ENCODE data around the gene CLK3. TPM values are rescaled to one million over a fixed set of nuclear protein-coding genes. Genes with fewer than 3 reads are reported as not detected.

Gene CLK3
- total RNA-seq, 1 donor from 2014 or later, result 65.8 TPM

DNA sequence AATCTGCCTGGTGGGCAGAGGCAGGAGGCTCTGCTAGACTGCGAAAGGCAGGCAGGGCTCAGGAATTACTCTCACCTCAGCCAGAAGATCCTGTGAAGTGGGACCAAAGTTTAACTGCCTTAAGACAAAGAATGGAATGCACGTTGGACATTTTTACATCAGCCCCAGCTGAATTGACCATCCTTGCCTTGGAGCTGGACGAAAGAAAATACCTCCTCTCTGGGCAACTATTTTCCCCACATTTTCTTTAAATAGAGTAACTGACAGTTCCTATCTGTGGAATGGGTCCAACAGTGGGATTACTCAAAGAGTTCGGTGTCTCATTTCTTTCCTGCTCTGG, 45.9 kb upstream of the CLK3 start:
- Histone ChIP-seq H3K27ac (ENCODE audit: low read depth, low read length) (peak overlapping the region; percentile 31), H3K9me3 (ENCODE audit: insufficient read depth, low read depth, low read length) (no peaks in the 10 kb centered on the region), H3K36me3 (ENCODE audit: insufficient read depth, low read length) (no peaks in the 10 kb centered on the region), H3K4me3 (ENCODE audit: insufficient read depth, low read depth, low read length) (no peak overlapping the region), H2AFZ (ENCODE audit: low read depth, low read length) (no peak overlapping the region), H3K4me2 (ENCODE audit: low read length) (peak overlapping the region; percentile 66), H3K79me2 (ENCODE audit: insufficient read depth, low read length) (peaks cover 15% of the 10 kb centered on the region), H3K27me3 (ENCODE audit: insufficient read depth, low read length) (no peaks in the 10 kb centered on the region), H4K20me1 (ENCODE audit: insufficient read depth, low read length) (peaks cover 44% of the 10 kb centered on the region), H3K9ac (ENCODE audit: low read length) (no peak overlapping the region), H3K4me1 (ENCODE audit: insufficient read depth, low read length) (peaks cover 21% of the 10 kb centered on the region)
- DNase-seq (ENCODE audit: low read depth) (no peak), FAIRE-seq (no peak)
- Mint-ChIP-seq H3K9me3 (ENCODE audit: unreplicated experiment) (no peaks in the 10 kb centered on the region), H3K27ac (ENCODE audit: unreplicated experiment) (no peak overlapping the region), H3K27me3 (ENCODE audit: low read depth, unreplicated experiment) (no peaks in the 10 kb centered on the region), H3K36me3 (ENCODE audit: low read depth, unreplicated experiment) (peaks cover 5% of the 10 kb centered on the region), H3K4me3 (ENCODE audit: unreplicated experiment) (no peak overlapping the region), H3K4me1 (ENCODE audit: low read depth, unreplicated experiment) (peaks cover 32% of the 10 kb centered on the region)
- no peak for TF ChIP-seq EZH2 (IDR thresholded peaks at IDR 0.05; ENCODE audit: insufficient read depth, low read length)
- TF ChIP-seq, protein P1, sequence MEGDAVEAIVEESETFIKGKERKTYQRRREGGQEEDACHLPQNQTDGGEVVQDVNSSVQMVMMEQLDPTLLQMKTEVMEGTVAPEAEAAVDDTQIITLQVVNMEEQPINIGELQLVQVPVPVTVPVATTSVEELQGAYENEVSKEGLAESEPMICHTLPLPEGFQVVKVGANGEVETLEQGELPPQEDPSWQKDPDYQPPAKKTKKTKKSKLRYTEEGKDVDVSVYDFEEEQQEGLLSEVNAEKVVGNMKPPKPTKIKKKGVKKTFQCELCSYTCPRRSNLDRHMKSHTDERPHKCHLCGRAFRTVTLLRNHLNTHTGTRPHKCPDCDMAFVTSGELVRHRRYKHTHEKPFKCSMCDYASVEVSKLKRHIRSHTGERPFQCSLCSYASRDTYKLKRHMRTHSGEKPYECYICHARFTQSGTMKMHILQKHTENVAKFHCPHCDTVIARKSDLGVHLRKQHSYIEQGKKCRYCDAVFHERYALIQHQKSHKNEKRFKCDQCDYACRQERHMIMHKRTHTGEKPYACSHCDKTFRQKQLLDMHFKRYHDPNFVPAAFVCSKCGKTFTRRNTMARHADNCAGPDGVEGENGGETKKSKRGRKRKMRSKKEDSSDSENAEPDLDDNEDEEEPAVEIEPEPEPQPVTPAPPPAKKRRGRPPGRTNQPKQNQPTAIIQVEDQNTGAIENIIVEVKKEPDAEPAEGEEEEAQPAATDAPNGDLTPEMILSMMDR (IDR thresholded peaks at IDR 0.05; ENCODE audit: insufficient read depth, low read depth, low read length), result no peak

DNA sequence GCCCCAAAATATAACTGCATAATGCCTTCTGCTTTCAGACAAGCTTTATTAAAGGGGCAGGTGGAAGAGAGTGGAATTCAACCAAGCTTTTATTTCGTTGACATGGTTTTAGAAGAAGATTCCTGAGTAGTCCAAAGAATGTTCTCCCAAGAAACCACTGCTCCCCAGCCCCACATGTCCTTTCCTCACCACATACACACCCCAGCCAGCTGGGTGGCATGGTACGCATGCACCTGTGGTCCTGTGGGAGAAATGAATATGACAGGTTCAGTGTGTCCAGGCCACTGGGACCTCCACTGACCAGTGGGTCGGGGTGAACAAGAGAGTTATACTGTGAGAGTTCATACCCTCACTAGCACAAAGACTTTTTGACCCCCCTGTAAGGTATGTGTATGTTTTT, 44.4 kb upstream of the CLK3 start:
- peaks cover 2% of the 10 kb centered on the region for H3K27me3 Mint-ChIP-seq (ENCODE audit: low read depth, unreplicated experiment)
- Histone ChIP-seq H3K27me3 (ENCODE audit: insufficient read depth, low read length) (no peaks in the 10 kb centered on the region), H4K20me1 (ENCODE audit: insufficient read depth, low read length) (peaks cover 32% of the 10 kb centered on the region), H3K4me3 (ENCODE audit: insufficient read depth, low read depth, low read length) (no peak overlapping the region), H3K9me3 (ENCODE audit: insufficient read depth, low read depth, low read length) (no peaks in the 10 kb centered on the region), H3K4me1 (ENCODE audit: insufficient read depth, low read length) (peaks cover 21% of the 10 kb centered on the region), H3K4me2 (ENCODE audit: low read length) (no peak overlapping the region), H3K79me2 (ENCODE audit: insufficient read depth, low read length) (peaks cover 10% of the 10 kb centered on the region), H2AFZ (ENCODE audit: low read depth, low read length) (no peak overlapping the region), H3K9ac (ENCODE audit: low read length) (no peak overlapping the region), H3K27ac (ENCODE audit: low read depth, low read length) (no peak overlapping the region), H3K36me3 (ENCODE audit: insufficient read depth, low read length) (no peaks in the 10 kb centered on the region)
- H3K4me3 Mint-ChIP-seq (ENCODE audit: unreplicated experiment), result no peak overlapping the region
- no peak for TF ChIP-seq EZH2 (IDR thresholded peaks at IDR 0.05; ENCODE audit: insufficient read depth, low read length)
- TF ChIP-seq, protein P1 (IDR thresholded peaks at IDR 0.05; ENCODE audit: insufficient read depth, low read depth, low read length), result no peak
- no peak overlapping the region for H3K27ac Mint-ChIP-seq (ENCODE audit: unreplicated experiment)
- peaks cover 28% of the 10 kb centered on the region for H3K4me1 Mint-ChIP-seq (ENCODE audit: low read depth, unreplicated experiment)
- FAIRE-seq (no peak), DNase-seq (ENCODE audit: low read depth) (no peak)
- H3K9me3 Mint-ChIP-seq (ENCODE audit: unreplicated experiment), result no peaks in the 10 kb centered on the region
- peaks cover 5% of the 10 kb centered on the region for H3K36me3 Mint-ChIP-seq (ENCODE audit: low read depth, unreplicated experiment)

GRCh38 chr15:74573987-74574386, 41.6 kb upstream of the CLK3 start:
- no peaks in the 10 kb centered on the region for H3K36me3 ChIP-seq (ENCODE audit: insufficient read depth, low read length)
- TF ChIP-seq EZH2 (IDR thresholded peaks at IDR 0.05; ENCODE audit: insufficient read depth, low read length), result no peak
- TF ChIP-seq, protein P1 (IDR thresholded peaks at IDR 0.05; ENCODE audit: insufficient read depth, low read depth, low read length), result no peak
- Mint-ChIP-seq H3K9me3 (ENCODE audit: unreplicated experiment) (no peaks in the 10 kb centered on the region), H3K4me3 (ENCODE audit: unreplicated experiment) (no peak overlapping the region), H3K27ac (ENCODE audit: unreplicated experiment) (no peak overlapping the region), H3K36me3 (ENCODE audit: low read depth, unreplicated experiment) (peaks cover 6% of the 10 kb centered on the region), H3K27me3 (ENCODE audit: low read depth, unreplicated experiment) (peaks cover 2% of the 10 kb centered on the region), H3K4me1 (ENCODE audit: low read depth, unreplicated experiment) (peaks cover 12% of the 10 kb centered on the region)
- H3K27ac ChIP-seq (ENCODE audit: low read depth, low read length), result no peak overlapping the region
- DNase-seq (ENCODE audit: low read depth) (no peak), FAIRE-seq (no peak)
- H3K4me1 ChIP-seq (ENCODE audit: insufficient read depth, low read length), result peaks cover 21% of the 10 kb centered on the region
- peaks cover 19% of the 10 kb centered on the region for H4K20me1 ChIP-seq (ENCODE audit: insufficient read depth, low read length)
- no peak overlapping the region for H3K9ac ChIP-seq (ENCODE audit: low read length)
- no peak overlapping the region for H3K4me3 ChIP-seq (ENCODE audit: insufficient read depth, low read depth, low read length)
- H2AFZ ChIP-seq (ENCODE audit: low read depth, low read length), result no peak overlapping the region
- no peaks in the 10 kb centered on the region for H3K9me3 ChIP-seq (ENCODE audit: insufficient read depth, low read depth, low read length)
- no peaks in the 10 kb centered on the region for H3K79me2 ChIP-seq (ENCODE audit: insufficient read depth, low read length)
- H3K27me3 ChIP-seq (ENCODE audit: insufficient read depth, low read length), result no peaks in the 10 kb centered on the region
- H3K4me2 ChIP-seq (ENCODE audit: low read length), result no peak overlapping the region
